ENCODE results near the gene AKAP6. TPM values are rescaled to one million over a fixed set of nuclear protein-coding genes. Genes with fewer than 3 reads are reported as not detected.

The AKAP6 gene
- total RNA-seq, 1 experiment from 2014 or later = 2.3 TPM

DNA sequence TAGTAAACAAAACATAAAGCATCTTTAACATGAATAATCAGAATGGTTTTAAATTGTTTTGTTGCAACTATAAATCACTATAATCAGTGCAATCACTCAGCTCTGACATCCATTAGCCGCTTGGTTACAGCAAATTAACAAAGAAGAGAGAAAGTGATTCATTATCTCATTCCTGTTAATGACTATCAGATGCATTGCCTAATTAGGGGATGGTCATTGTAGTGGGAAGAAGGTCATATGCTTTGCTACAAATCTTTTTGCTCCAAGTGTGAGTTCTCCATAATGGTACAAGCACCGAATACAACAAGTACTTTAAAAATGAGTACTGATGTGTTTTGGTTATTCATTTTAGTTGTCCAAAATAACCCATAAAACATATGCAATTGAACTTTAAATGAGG, 272.0 kb downstream of the AKAP6 start:
- H3K9me3 Mint-ChIP-seq (ENCODE audit: unreplicated experiment) = no peaks in the 10 kb centered on the region
- TF ChIP-seq, protein P1, sequence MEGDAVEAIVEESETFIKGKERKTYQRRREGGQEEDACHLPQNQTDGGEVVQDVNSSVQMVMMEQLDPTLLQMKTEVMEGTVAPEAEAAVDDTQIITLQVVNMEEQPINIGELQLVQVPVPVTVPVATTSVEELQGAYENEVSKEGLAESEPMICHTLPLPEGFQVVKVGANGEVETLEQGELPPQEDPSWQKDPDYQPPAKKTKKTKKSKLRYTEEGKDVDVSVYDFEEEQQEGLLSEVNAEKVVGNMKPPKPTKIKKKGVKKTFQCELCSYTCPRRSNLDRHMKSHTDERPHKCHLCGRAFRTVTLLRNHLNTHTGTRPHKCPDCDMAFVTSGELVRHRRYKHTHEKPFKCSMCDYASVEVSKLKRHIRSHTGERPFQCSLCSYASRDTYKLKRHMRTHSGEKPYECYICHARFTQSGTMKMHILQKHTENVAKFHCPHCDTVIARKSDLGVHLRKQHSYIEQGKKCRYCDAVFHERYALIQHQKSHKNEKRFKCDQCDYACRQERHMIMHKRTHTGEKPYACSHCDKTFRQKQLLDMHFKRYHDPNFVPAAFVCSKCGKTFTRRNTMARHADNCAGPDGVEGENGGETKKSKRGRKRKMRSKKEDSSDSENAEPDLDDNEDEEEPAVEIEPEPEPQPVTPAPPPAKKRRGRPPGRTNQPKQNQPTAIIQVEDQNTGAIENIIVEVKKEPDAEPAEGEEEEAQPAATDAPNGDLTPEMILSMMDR (IDR thresholded peaks at IDR 0.05; ENCODE audit: unreplicated experiment) = no peak
- ChIA-PET CTCF (interaction anchor here (0.6 to 0.8 kb wide), 4 partner anchors 22 to 1497 kb away, joined by 3 read pairs; no protein-coding TSS in a partner anchor), POLR2A (no interaction called here)
- H3K4me1 Mint-ChIP-seq (ENCODE audit: insufficient read depth, unreplicated experiment) = no peaks in the 10 kb centered on the region
- intact Hi-C loops (cut with micrococcal nuclease) = no loop called here
- H3K36me3 Mint-ChIP-seq (ENCODE audit: insufficient read depth, unreplicated experiment) = no peaks in the 10 kb centered on the region
- BruUV-seq (replicated peaks) = no TSS peak
- H3K27ac Mint-ChIP-seq (ENCODE audit: low read depth, unreplicated experiment) = no peak overlapping the region
- no peak for DNase-seq (ENCODE audit: unreplicated experiment)
- H3K4me3 Mint-ChIP-seq (ENCODE audit: unreplicated experiment) = no peak overlapping the region
- no peaks in the 10 kb centered on the region for H3K27me3 Mint-ChIP-seq (ENCODE audit: insufficient read depth, unreplicated experiment)

DNA sequence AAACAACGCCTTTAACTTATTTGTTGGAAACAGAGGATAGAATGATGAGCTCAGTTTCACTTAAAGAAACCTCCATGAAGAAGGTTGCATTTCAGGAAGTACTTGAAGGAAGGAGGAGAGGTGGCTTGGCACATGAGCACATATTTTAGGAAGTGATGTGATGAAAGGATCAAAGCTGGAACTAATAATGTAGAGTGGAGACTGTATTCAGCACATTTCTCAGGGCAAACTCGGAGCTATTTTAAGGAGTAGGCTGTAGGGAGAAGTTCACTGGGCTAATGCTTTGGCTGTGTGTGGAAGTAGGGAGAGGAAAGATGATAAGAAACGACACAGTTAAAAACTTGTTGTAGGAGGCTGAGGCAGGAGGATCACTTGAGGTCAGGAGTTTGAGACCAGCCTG, 272.8 kb downstream of the AKAP6 start:
- Mint-ChIP-seq H3K4me1 (ENCODE audit: insufficient read depth, unreplicated experiment) (no peaks in the 10 kb centered on the region), H3K27me3 (ENCODE audit: insufficient read depth, unreplicated experiment) (no peaks in the 10 kb centered on the region), H3K9me3 (ENCODE audit: unreplicated experiment) (no peaks in the 10 kb centered on the region), H3K27ac (ENCODE audit: low read depth, unreplicated experiment) (no peak overlapping the region), H3K4me3 (ENCODE audit: unreplicated experiment) (no peak overlapping the region), H3K36me3 (ENCODE audit: insufficient read depth, unreplicated experiment) (no peaks in the 10 kb centered on the region)
- intact Hi-C loops (cut with micrococcal nuclease) = no loop called here
- ChIA-PET CTCF (interaction anchor here (0.6 to 1.2 kb wide), 3 partner anchors 13 to 1496 kb away, joined by 3 to 4 read pairs (median 3); no protein-coding TSS in a partner anchor), POLR2A (no interaction called here)
- no peak for DNase-seq (ENCODE audit: unreplicated experiment)
- TF ChIP-seq, protein P1 (IDR thresholded peaks at IDR 0.05; ENCODE audit: unreplicated experiment) = no peak
- no TSS peak for BruUV-seq (replicated peaks)

DNA sequence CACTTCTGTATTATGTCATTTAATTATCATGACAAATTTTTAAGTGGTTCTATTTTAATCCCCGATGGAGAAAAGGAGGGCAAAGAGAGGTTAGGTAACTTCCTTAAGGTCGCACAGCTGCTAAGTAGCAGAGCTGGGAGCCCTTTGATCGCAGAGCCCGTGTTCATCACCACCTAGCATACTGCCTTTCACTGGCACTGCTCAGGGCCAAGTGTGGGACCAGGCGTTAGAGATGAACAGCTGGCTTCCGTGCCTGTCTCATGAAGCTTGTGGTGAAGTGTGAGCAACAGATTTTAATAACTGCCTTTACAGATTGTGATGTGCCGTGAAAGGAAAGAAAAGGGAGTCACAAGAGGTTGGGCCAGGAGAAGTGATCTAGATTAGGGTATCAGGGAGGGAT, 273.6 kb downstream of the AKAP6 start:
- ChIA-PET CTCF (interaction anchor here (0.6 to 1.2 kb wide), 3 partner anchors 14 to 1189 kb away, joined by 3 to 4 read pairs (median 3); no protein-coding TSS in a partner anchor), POLR2A (no interaction called here)
- H3K9me3 Mint-ChIP-seq (ENCODE audit: unreplicated experiment) = no peaks in the 10 kb centered on the region
- DNase-seq (ENCODE audit: unreplicated experiment) = no peak
- H3K36me3 Mint-ChIP-seq (ENCODE audit: insufficient read depth, unreplicated experiment) = no peaks in the 10 kb centered on the region
- intact Hi-C loops (cut with micrococcal nuclease) = no loop called here
- no peaks in the 10 kb centered on the region for H3K27me3 Mint-ChIP-seq (ENCODE audit: insufficient read depth, unreplicated experiment)
- no peak overlapping the region for H3K27ac Mint-ChIP-seq (ENCODE audit: low read depth, unreplicated experiment)
- H3K4me3 Mint-ChIP-seq (ENCODE audit: unreplicated experiment) = no peak overlapping the region
- TF ChIP-seq, protein P1 (IDR thresholded peaks at IDR 0.05; ENCODE audit: unreplicated experiment) = no peak
- BruUV-seq (replicated peaks) = no TSS peak
- no peaks in the 10 kb centered on the region for H3K4me1 Mint-ChIP-seq (ENCODE audit: insufficient read depth, unreplicated experiment)

DNA sequence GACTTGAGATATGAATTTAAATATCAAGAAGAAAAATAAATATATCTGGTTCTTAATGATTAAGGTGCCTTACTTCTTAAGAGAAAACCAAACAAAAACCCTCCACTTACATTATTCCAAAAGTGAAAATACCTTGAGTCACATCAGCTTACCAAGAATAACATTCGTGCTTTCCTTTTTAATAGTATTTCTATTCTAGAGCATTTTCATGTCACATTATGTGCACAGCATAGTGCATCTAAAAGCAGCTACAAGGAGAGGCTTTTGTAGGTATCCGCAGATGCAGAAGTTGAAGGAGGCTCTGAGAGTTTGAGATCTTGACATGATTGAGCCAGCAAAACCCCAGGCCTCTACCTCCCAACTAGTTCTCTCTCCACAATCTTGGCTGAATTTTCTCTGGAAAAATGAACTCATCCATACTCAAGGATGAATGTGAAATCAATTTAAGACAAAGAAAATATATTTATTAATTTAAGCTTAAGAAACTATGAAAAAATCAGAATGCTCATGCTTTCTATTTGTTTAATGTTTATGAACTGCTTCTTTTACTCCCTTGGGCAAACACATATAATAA, 275.0 kb downstream of the AKAP6 start:
- ChIA-PET POLR2A (interaction anchor here (0.8 kb wide), 1 partner anchor 44 kb away, joined by 3 read pairs; no protein-coding TSS in a partner anchor), CTCF (interaction anchor here (0.7 to 1.2 kb wide), 2 partner anchors 16 to 1367 kb away, joined by 3 to 4 read pairs; no protein-coding TSS in a partner anchor)
- no peak for DNase-seq (ENCODE audit: unreplicated experiment)
- H3K4me1 Mint-ChIP-seq (ENCODE audit: insufficient read depth, unreplicated experiment) = no peaks in the 10 kb centered on the region
- TF ChIP-seq, protein P1 (IDR thresholded peaks at IDR 0.05; ENCODE audit: unreplicated experiment) = no peak
- intact Hi-C loops (cut with micrococcal nuclease) = no loop called here
- no peaks in the 10 kb centered on the region for H3K27me3 Mint-ChIP-seq (ENCODE audit: insufficient read depth, unreplicated experiment)
- no peak overlapping the region for H3K27ac Mint-ChIP-seq (ENCODE audit: low read depth, unreplicated experiment)
- H3K4me3 Mint-ChIP-seq (ENCODE audit: unreplicated experiment) = no peak overlapping the region
- H3K9me3 Mint-ChIP-seq (ENCODE audit: unreplicated experiment) = no peaks in the 10 kb centered on the region
- H3K36me3 Mint-ChIP-seq (ENCODE audit: insufficient read depth, unreplicated experiment) = no peaks in the 10 kb centered on the region
- no TSS peak for BruUV-seq (replicated peaks)
